HFF-Myc (cell line): Measurements from ENCODE around the gene IL13.

Experiments used
- DNase-seq: peaks from one replicate; pipeline ENCODE4 v3.0.0-alpha.2; 2011; ENCODE audit warnings: low read depth; ENCODE audit errors: extremely low read depth
- H3K4me3 ChIP-seq: replicated peaks from 2 replicates; pipeline ENCODE4 v1.5.1; 2011; ENCODE audit warnings: low read depth, mild to moderate bottlenecking, control low read depth, low read length
- TF ChIP-seq, protein P1 (sequence below): IDR thresholded peaks from 2 replicates; pipeline ENCODE4 v1.5.1; 2012; ENCODE audit warnings: mild to moderate bottlenecking, low read depth, low read length, control low read depth; ENCODE audit errors: missing control alignments

The IL13 gene

GRCh38 chr5:132677191-132677590 is 19.2 kb downstream of the IL13 start:
- TF ChIP-seq, protein P1, sequence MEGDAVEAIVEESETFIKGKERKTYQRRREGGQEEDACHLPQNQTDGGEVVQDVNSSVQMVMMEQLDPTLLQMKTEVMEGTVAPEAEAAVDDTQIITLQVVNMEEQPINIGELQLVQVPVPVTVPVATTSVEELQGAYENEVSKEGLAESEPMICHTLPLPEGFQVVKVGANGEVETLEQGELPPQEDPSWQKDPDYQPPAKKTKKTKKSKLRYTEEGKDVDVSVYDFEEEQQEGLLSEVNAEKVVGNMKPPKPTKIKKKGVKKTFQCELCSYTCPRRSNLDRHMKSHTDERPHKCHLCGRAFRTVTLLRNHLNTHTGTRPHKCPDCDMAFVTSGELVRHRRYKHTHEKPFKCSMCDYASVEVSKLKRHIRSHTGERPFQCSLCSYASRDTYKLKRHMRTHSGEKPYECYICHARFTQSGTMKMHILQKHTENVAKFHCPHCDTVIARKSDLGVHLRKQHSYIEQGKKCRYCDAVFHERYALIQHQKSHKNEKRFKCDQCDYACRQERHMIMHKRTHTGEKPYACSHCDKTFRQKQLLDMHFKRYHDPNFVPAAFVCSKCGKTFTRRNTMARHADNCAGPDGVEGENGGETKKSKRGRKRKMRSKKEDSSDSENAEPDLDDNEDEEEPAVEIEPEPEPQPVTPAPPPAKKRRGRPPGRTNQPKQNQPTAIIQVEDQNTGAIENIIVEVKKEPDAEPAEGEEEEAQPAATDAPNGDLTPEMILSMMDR: peak; percentile 60
- H3K4me3 ChIP-seq: no peak overlapping the region
- DNase-seq: peak; percentile 71

- DNase-seq: no peak
- TF ChIP-seq, protein P1: no peak
- no peak overlapping the region for H3K4me3 ChIP-seq
These were observed 19.9 kb downstream of the IL13 start for GRCh38 chr5:132677682-132678400.

DNA sequence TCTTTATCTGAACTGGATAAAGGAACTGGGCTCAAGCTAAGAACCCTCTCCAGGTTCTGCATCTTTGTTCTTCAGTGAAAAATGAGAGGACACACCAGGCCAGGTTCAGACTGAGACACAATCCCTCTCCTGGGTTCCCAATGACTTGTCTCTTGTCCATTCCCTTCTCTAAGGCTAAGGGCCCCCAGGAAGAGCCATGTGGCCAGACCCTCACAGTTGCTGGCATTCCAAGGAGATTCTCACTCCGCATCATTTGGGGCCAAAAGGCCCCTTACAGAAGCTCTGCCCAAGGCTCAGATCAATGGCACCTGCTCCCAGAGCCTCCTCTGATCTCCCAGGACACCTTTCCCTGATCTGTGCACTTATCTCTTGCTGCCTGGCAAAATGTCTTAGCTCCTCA is 20.8 kb downstream of the IL13 start:
- no peak overlapping the region for H3K4me3 ChIP-seq
- no peak for DNase-seq
- TF ChIP-seq, protein P1: no peak

- no peak for DNase-seq
- no peak overlapping the region for H3K4me3 ChIP-seq
- TF ChIP-seq, protein P1: no peak
These were observed 21.2 kb downstream of the IL13 start for GRCh38 chr5:132679166-132679565.

- TF ChIP-seq, protein P1: no peak
- H3K4me3 ChIP-seq: no peak overlapping the region
- DNase-seq: no peak
These were observed 21.9 kb downstream of the IL13 start for GRCh38 chr5:132679717-132680380.

DNA sequence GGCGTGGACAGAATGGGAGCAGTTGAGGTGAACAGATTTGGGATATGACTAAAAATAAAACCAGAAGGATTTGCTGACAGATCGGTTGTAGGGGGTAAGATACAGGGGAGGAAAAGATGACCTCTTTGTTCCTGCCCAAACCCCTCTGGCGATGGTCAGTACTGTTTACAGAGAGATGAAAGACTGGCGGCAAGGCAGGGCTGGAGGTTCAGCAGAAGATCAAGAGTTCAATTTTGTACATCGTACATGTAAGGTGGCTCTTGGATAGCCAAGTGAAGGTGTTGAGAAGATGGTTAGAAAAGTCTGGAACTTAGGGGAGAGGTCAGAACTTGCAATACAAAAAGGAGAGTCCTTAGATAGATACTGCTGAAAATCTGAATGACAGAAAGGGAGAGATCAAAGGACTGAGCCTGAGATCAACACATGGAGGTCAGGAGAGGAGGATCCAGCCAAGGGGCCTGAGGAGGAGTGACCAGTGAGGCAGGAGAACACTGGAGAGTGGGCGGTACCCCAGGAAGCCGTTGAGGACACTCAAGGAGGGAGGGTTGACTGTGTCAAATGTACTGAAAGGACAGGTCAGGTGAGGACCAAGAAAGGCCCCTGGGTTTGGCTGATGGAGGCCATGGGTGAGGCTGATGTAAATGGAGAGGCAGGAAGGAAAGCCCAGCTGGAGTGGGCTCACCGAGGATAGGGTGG is 23.0 kb downstream of the IL13 start:
- TF ChIP-seq, protein P1: no peak
- no peak for DNase-seq
- no peak overlapping the region for H3K4me3 ChIP-seq
